Chondrocyte (in vitro differentiated cells): ENCODE data around the gene CCDC120. TPM values are rescaled to one million over a fixed set of nuclear protein-coding genes. Genes with fewer than 3 reads are reported as not detected.

ENCODE experiments used
- DNase-seq: peaks from one replicate; pipeline ENCODE4 v3.0.0; 2021; ENCODE audit warnings: mixed read lengths, low spot score
- H3K27ac Mint-ChIP-seq: one replicate; pipeline ENCODE4 v1.8.0; 2021; ENCODE audit warnings: mild to moderate bottlenecking, moderate library complexity, mixed read lengths; ENCODE audit not compliant: unreplicated experiment
- H3K27me3 Mint-ChIP-seq: 2 replicates; pipeline ENCODE4 v1.8.0; 2021; ENCODE audit warnings: low read depth, mixed read lengths
- H3K36me3 Mint-ChIP-seq: 2 replicates; pipeline ENCODE4 v1.8.0; 2021; ENCODE audit warnings: low read depth, mixed read lengths
- H3K4me1 Mint-ChIP-seq: 2 replicates; pipeline ENCODE4 v1.8.0; 2021; ENCODE audit warnings: low read depth, mild to moderate bottlenecking, mixed read lengths
- H3K4me3 Mint-ChIP-seq: one replicate; pipeline ENCODE4 v1.8.0; 2021; ENCODE audit warnings: mild to moderate bottlenecking, moderate library complexity, mixed read lengths; ENCODE audit not compliant: unreplicated experiment
- H3K9me3 Mint-ChIP-seq: 2 replicates; pipeline ENCODE4 v1.8.0; 2021; ENCODE audit warnings: low read depth, mixed read lengths
- total RNA-seq: library from RNA; stranded (reverse); gene quantifications from 3 replicates; pipeline ENCODE4 v1.2.1, GENCODE V29; 2021
- TF ChIP-seq, protein P1 (sequence below): fragments of 200-600 bp; sonication (generic); IDR thresholded peaks from 2 replicates; pipeline ENCODE4 v1.5.0; 2021; ENCODE audit warnings: antibody characterized with exemption, mild to moderate bottlenecking, moderate library complexity

CCDC120 gene
- total RNA-seq, 1 donor from 2014 or later = 6.9 TPM

DNA sequence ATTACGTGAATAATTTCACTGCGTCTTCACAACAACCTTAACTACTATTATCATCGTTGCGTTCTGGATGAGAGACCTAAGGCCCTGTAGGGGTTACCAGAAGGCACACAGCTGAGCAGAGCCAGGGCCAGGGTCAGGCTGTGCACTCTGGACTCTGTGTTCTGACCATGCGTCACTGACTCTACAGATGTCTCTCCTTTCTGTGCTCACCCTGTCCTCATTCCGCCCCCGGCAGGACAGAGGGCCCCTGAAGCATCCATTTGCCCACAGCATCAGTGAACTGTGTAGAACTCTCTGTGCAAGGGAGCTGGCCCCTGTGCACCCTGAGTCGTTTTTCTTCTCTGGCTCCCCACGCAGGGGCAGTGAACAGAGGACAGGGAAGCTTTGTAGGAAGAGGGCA is 43.4 kb downstream of the CCDC120 start:
- H3K4me3 Mint-ChIP-seq = peak overlapping the region; percentile 79
- TF ChIP-seq, protein P1, sequence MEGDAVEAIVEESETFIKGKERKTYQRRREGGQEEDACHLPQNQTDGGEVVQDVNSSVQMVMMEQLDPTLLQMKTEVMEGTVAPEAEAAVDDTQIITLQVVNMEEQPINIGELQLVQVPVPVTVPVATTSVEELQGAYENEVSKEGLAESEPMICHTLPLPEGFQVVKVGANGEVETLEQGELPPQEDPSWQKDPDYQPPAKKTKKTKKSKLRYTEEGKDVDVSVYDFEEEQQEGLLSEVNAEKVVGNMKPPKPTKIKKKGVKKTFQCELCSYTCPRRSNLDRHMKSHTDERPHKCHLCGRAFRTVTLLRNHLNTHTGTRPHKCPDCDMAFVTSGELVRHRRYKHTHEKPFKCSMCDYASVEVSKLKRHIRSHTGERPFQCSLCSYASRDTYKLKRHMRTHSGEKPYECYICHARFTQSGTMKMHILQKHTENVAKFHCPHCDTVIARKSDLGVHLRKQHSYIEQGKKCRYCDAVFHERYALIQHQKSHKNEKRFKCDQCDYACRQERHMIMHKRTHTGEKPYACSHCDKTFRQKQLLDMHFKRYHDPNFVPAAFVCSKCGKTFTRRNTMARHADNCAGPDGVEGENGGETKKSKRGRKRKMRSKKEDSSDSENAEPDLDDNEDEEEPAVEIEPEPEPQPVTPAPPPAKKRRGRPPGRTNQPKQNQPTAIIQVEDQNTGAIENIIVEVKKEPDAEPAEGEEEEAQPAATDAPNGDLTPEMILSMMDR = no peak
- H3K9me3 Mint-ChIP-seq = no peaks in the 10 kb centered on the region
- H3K27me3 Mint-ChIP-seq = no peaks in the 10 kb centered on the region
- H3K36me3 Mint-ChIP-seq = no peaks in the 10 kb centered on the region
- H3K27ac Mint-ChIP-seq = no peak overlapping the region
- H3K4me1 Mint-ChIP-seq = peaks cover 12% of the 10 kb centered on the region
- DNase-seq = no peak

- H3K9me3 Mint-ChIP-seq = no peaks in the 10 kb centered on the region
- TF ChIP-seq, protein P1 = no peak
- H3K27ac Mint-ChIP-seq = no peak overlapping the region
- H3K36me3 Mint-ChIP-seq = no peaks in the 10 kb centered on the region
- H3K4me1 Mint-ChIP-seq = peaks cover 12% of the 10 kb centered on the region
- no peak overlapping the region for H3K4me3 Mint-ChIP-seq
- no peak for DNase-seq
- no peaks in the 10 kb centered on the region for H3K27me3 Mint-ChIP-seq
Observed at GRCh38 chrX:49103637-49104036, 44.8 kb downstream of the CCDC120 start.

- Mint-ChIP-seq H3K27ac (peak overlapping the region; percentile 36), H3K4me1 (peaks cover 4% of the 10 kb centered on the region)
- no peak for DNase-seq
Observed at GRCh38 chrX:49106296-49106695, 47.5 kb downstream of the CCDC120 start.

GRCh38 chrX:49106930-49107329 is 48.1 kb downstream of the CCDC120 start:
- Mint-ChIP-seq H3K27ac (no peak overlapping the region), H3K9me3 (peaks cover 6% of the 10 kb centered on the region), H3K4me3 (no peak overlapping the region), H3K36me3 (no peaks in the 10 kb centered on the region), H3K27me3 (no peaks in the 10 kb centered on the region), H3K4me1 (no peaks in the 10 kb centered on the region)
- DNase-seq = no peak
- TF ChIP-seq, protein P1 = peak; percentile 68

More at GRCh38 chrX:49106296-49106695, 47.5 kb downstream of the CCDC120 start:
- Mint-ChIP-seq H3K36me3 (no peaks in the 10 kb centered on the region), H3K4me3 (no peak overlapping the region), H3K27me3 (no peaks in the 10 kb centered on the region), H3K9me3 (peaks cover 6% of the 10 kb centered on the region)
- TF ChIP-seq, protein P1 = no peak

GRCh38 chrX:49108641-49109040 is 49.8 kb downstream of the CCDC120 start:
- Mint-ChIP-seq H3K4me1 (no peaks in the 10 kb centered on the region), H3K36me3 (no peaks in the 10 kb centered on the region), H3K27ac (no peak overlapping the region), H3K27me3 (no peaks in the 10 kb centered on the region), H3K4me3 (no peak overlapping the region), H3K9me3 (peaks cover 6% of the 10 kb centered on the region)
- DNase-seq = no peak
- TF ChIP-seq, protein P1 = no peak
